Measurements from ENCODE around the gene MBTPS1.

DNA sequence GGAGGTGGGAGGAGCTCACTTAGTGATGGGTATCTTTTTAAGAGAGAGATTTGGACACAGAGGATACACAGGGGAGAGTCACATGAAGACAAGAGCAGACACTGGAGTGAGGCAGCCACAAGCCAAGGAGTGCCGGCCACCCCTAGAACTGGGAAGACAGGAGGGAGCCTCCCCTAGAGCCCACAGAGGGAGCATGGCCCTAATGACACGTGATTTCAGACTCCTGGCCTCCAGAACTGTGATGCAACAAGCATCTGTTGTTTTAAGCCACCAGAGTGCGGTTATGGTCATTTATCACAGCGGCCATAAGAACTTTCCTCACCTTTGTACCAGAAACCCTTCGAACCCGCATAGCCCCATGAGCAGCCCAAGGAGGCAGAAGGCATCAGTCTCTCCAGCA, 107.5 kb downstream of the MBTPS1 start:
- TF ChIP-seq CTCF (IDR thresholded peaks at IDR 0.05) (no peak), POLR2A (IDR thresholded peaks at IDR 0.05) (no peak), POLR2AphosphoS5 (IDR thresholded peaks at IDR 0.05) (no peak), EP300 (IDR thresholded peaks at IDR 0.05) (no peak)

Data from upper lobe of left lung (tissue), 4 donors.